Hematopoietic multipotent progenitor cell treated with erythropoietin and hydrocortisone succinate and interleukin-3 and kit ligand, for 15 days (in vitro differentiated cells): ENCODE results near the gene SFTPB.
A peak's percentile ranks its signal among the peaks of the same experiment; 100 is the strongest.
"Not testable (repeated sequence)": the region's sequence is repeated elsewhere in the genome, so short reads cannot be mapped to it uniquely, and the experiment has no call there.

Experiments used
- DNase-seq: peaks from one replicate; pipeline ENCODE4 v3.0.0-alpha.2; 2015; ENCODE audit warnings: low spot score

Gene SFTPB

DNA sequence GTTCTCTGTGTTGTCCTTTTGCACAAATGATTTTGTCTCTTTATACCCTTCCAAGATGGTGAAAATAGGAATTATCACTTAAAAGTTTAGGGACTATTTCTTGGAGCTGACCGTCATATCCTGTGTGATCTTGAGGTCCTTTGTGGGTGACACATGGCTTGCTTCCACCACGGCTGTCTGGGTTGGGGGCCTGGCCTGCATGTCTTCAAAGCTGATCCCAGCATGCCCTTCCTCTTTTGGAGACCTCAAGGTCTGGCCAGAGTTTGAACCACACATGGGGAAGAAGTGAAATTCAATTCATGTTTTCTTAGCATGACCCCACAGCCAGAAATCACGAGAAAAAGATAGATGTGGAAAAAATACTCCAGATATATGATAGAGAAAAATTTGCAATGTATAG lies 14.0 kb downstream of the SFTPB start:
- DNase-seq, result no peak

DNA sequence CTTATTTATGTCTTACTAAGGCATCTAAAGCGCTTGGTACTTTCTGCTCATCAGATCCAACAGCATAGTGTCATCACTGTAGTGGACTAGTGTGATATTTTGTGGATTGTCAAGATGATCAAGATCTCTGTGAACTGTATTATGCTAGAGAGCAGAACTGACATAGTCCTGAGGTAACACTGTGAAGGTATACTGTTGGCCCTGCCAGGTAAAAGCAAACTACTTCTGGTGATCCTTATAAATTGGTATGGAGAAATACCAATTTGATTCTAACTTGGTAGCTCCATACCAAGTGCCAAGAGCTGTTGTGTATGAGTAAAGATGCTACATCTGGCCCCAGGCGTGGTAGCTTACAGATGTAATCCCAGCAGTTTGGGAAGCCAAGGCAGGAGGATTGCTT lies 15.9 kb downstream of the SFTPB start:
- DNase-seq, result no peak

DNA sequence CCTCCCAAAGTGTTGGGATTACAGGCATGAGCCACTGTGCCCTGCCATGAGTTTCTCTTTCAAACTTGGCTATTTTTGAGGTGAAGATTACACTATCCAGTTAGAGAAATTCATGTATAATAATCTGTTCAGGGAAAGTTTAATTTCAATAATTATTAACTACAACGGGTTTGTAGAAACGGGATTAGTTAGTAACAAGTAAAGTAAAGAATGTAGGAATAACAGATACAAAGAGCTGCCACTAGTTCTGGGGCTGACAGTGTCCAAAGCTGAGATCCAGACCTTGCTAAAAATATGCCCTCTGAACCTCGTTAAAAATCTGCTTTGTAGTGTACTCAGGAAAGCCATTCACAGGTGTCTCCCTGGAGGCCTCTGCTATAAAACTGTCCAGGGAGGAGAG lies 16.9 kb downstream of the SFTPB start:
- DNase-seq, result no peak

DNA sequence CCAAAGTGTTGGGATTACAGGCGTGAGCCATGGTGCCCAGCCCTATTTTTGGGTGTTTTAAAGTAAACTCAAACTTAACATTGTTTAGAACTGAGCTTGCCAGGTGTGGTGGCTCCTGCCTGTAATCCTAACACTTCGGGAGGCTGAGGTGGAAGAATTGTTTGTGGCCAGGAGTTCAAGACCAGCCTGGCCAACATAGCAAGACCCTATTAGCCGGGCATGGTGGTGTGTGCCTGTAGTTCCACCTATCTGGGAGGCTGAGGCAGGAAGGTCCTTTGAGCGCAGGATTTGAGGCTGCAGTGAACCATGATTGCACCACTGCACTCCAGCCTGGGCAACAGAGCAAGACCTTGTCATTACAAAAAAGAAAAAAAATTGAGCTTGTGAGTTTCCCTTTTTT lies 17.5 kb downstream of the SFTPB start:
- DNase-seq, result no peak

DNA sequence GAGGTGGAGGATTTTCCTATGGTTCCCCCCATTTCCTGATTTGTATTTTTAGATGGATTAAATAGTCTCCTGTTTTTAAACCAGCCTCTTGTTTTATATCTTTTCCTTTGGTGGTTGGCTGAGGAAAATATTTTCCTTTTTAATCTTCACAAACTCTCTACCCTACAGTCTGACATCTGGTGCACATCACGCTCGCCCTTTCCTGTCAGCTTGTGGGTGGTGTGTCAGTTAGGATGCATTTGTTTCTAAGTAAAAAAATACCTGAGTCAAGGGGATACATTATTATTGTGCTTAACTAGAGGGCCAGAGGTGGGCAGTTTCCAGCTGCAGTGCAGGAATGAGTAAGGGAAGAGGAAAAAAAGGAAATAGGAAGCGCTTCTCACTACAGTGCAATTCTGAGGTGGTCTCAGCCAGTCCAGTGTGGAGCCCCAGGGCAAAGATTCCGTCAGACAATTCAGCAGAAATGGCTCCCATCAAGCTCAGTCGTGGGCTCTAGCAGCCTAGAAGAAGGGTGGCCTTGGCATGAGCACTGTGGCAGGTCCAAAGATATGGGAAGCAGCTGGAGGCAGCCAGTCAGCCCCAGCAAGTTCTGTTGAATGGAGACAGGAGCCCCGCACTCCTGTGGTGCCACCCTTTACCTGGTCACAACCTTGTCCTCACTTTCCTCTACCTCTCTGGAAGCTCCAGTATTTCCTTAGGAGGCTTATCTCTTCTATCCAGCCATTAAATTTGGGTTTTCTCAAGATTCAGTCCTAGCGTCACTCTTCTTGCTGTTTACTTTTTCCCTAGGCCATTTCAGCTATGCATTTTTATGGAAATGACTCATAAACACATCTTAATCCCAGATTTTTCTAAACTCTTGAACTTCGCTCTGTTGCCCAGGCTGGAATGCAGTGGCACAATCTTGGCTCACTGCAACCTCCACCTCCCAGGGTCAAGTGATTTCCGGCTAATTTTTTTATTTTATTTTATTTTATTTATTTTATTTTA lies 18.5 kb downstream of the SFTPB start:
- DNase-seq, result no peak

DNA sequence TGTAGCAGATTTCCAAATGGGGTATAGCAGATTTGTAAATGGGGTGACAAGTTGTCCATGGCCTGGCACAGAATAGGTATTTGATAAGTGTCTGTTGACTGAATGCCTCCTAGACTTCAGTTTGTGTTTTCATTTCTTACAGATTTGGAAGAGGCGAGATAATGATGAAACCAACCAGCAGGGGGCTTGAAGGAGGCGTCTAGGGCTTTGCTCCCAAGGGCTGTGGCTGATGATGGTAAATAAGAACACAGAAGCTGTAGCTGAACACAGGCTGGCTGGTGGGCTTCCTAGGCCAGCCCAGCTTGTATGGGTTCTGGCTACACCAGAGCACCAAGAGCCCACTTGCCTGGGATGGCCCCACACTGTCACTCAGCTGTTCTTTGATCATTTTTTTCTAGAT lies 19.4 kb downstream of the SFTPB start:
- peak; percentile 25 for DNase-seq

DNA sequence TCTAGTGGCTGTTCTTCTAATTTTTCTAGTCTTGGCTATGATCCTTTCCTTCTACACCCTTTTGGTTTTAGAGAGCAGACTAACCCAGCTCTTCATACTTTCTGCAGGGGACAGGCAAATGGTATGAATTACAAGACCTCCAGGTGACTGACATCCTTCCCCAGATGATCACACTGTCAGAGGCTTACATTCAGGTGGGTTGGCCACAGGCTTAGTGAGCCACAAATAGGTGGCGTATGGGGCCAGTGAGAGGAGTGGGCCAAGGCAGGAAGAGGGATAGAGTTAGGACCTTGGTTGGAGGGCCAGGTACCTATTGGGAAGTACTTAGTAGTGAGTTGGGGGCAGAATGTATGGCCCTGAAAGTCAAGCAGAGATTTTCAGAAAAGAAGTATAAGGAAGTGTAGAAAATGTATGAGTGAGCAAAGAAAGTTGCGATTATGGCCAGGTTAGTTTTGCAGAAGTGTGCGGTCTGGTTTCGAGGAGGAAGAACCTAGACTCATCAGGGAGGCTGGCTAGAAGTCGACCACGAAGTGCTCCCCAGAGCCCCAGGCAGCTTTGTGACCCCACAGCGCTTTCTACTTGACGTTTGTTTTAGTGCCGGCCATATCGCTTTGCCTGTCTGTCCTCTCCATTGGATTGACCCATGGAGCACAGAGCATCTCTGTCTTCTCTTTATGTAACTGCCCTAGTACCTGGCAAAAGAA lies 20.0 kb downstream of the SFTPB start:
- no peak for DNase-seq

DNA sequence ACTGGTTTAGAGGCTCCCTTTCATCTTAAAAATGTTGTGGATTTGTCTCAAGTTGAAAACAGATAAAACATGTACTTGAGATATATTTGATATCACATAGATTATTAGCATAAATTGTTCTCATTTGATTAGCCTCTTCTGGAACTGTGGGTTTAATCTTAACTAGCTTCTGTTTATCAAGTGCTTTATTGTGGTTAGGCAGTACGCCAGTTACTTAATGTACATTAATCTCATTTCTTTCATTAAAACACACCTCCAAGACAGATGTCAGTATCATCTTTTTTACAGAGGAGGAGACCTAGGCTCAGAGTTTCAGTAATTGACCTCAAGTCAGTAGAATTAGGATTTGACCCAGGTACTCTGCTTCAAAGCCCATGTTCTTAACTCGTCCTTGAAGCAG lies 21.8 kb downstream of the SFTPB start:
- no peak for DNase-seq

DNA sequence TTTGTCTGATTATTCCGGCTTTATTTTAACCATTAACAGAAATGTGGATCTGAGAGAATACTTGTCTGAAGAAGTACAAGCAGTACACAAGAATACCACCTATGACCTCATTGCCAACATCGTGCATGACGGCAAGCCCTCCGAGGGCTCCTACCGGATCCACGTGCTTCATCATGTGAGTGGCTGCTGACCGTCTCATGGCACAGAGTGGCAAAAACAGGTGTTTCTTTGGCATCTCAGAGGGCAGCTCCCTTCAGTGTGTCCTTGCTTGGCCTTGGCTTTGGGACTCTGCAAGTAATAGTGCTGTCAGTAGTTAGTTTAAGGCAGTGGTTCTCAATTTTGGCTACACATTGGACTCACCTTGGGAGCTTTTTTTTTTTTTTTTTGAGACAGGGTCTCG lies 23.1 kb downstream of the SFTPB start:
- DNase-seq, result no peak

DNA sequence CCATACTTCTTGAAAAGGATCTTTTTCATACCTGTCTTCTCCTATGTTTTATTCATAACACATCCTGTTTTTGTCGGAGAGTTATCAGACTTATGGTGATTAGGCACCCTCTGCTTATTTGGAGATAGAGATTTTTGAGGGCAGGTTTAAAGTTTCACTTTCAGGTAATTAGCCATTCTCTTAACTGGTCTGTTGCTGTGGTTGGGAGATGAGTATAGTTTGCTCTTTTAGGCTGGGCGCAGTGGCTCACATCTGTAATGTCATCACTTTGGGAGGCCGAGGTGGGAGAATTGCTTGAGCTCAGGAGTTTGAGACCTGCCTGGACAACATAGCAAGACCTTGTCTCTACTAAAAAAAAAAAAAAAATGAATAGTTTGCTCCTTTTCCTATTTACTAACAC lies 25.3 kb downstream of the SFTPB start:
- DNase-seq, result no peak

DNA sequence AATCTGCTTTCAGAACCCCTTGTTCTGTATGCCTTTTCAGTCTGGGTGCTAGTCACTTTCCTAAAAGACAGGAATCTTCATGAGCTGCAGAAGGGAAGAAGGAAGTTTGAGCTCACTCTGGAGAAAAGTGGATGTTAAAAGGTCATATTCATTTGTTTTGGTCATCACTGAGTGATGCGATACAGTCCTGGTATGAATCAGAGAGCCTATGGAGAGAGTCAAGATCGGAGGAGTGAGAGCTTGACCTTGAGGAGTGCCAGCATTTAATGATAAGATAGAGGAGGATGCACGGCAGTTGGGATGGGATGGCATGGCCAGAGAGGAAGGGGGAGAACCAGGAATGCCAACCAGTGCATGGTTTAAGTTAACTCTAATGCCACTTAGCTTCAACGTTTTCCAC lies 32.4 kb downstream of the SFTPB start:
- DNase-seq, result no peak

DNA sequence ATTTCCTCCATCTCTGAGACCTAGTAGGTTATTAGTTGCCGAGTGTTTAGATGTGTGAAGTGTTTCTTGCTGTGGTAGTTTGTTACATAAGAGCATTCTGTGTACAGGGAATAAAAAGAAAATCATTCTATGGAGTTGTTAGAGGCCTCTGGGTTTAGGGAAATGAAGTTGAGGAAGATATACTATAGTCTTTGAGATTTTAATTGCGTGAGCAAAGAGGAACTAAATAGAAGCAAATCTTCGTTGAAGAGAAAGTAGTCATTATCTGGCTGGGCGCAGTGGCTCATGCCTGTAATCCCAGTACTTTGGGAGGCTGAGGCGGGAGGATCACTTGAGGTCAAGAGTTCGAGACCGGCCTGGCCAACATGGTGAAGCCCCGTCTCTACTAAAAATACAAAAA lies 33.0 kb downstream of the SFTPB start:
- DNase-seq, result no peak

DNA sequence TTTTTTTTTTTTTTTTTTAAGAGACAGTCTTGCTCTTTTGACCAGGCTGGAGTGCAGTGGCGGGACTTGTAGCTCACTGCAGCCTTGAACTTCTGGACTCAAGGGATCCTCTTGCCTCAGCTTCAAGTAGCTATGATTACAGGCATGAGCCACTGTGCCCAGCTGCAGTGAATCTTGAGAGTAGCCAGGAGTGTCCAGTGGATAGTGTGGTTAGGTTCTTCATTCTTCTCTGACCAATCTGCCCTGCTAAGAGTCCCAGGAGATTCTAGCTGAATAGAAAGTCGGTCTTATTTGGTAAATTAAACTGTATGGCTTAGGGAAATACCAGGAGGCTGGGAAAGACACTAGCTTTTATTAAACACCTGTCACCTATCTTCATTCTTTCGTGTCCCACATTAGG lies 36.7 kb downstream of the SFTPB start:
- DNase-seq, result no peak

DNA sequence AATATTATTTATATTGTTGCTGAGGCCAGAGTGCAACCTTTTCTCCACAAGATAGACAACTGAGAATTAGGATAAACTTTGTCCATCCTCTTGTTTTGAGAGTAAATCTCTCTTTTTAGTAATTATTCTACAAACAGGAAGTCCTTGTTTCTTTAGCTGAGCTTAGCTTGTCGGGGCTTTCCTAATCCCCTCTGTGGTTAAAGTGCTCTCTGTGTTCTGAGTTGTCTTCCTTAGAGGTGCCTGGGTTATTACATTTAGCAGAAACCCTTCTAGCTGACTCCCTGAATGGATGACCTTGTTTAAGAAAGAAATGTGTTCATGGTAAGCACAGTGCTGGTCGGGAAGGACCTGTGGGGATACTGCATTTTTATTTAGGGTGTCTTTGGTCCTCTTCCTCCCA lies 39.3 kb downstream of the SFTPB start:
- no peak for DNase-seq

DNA sequence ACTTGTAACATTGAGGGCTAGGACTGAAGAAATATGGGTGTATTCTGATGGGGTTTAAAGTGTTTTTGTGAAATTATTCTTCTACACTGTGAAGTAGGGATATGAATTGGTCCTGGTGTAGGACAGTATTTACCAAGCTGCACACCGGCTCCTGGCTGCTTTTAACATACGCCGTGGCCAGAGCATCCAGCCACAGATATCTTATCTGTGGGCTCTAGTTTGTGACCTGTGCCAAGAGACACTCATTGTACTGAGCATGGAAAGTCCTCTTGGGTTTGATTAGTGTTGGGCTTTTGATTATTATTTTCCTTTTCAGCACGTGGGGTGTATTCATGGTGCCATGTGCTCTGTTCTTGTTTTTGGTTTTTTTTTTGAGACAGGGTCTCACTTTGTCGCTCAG lies 44.0 kb downstream of the SFTPB start:
- no peak for DNase-seq

DNA sequence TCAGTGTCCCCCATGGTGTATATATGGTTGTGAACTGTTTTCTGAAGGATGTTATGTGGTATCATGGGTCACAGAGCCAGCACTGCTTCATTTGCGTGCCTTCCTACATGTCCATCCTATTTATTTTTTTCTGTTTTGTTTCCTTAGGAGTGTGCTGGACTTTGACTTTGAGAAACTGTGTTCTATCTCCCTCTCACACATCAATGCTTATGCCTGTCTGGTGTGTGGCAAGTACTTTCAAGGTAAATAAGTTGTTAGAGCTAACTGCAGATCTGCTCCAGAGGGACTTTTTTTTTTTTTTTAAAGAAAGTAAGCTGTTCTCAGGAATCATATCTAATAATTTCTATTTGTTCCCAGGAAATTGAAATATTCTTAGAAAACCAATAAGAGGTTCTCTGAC lies 46.7 kb downstream of the SFTPB start:
- DNase-seq, result no peak

DNA sequence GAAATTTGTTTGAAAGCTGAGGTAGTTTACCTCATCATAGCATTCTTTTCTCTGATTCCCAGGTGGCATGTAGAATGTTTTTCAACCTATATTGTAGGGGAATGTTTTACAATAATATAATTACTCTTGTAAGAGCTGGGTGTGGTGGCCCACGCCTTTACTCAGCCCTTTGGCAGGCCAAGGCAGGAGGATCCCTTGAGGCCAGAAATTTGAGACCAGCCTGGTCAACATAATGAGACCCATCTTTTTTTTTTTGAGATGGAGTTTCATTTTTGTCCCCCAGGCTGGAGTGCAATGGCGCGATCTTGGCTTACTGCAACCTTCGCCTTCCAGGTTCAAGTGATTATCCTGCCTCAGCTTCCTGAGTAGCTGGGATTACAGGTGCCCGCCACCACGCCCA lies 48.4 kb downstream of the SFTPB start:
- no peak for DNase-seq

DNA sequence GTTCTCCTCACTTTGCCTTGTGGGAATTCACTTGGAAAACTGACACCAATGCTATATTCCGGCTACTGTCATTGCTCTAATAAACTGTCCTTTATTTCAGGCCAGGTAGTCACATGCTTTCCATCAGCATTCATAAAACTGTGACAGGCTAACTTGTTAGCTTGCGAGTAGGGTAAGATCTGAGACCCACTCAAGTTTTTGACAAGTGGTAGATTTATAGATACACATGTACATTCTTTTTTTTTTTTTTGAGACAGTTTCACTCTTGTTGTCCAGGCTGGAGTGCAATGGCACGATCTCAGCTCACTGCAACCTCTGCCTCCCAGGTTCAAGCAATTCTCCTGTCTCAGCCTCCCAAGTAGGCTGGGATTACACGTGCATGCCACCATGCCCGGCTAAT lies 50.3 kb downstream of the SFTPB start:
- DNase-seq, result not testable (repeated sequence)

DNA sequence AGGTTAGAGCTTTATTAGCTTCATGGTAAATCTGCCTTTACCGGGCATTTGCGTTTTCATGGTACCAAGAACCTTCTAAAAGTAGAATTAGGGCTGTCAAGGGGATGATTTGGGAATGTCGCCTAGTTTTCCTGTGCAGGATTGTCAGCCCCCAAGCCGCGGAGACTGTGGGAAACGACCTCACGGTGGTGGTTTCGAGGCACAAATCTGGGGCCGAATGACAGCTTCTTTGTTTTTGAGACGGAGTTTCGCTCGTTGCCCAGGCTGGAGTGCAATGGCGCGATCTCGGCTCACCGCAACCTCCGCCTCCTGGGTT lies 52.6 kb downstream of the SFTPB start:
- no peak for DNase-seq

DNA sequence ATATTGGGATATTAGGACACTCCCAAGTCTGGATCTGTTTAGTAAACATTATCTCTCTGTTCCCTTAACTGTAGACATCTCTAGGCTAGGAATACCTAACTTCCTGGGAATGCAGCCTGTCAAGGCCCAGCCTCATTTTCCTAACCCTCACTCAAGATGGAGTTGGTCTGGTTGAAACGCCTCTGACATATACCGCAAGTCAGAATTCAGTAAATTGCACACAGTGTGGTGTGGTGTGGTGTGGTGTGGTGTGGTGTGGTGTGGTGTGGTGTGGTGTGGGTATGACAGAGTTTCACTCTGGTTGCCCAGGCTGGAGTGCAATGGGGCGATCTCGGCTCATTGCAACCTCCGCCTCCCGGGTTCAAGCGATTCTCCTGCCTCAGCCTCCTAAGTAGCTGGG lies 53.2 kb downstream of the SFTPB start:
- not testable (repeated sequence) for DNase-seq

DNA sequence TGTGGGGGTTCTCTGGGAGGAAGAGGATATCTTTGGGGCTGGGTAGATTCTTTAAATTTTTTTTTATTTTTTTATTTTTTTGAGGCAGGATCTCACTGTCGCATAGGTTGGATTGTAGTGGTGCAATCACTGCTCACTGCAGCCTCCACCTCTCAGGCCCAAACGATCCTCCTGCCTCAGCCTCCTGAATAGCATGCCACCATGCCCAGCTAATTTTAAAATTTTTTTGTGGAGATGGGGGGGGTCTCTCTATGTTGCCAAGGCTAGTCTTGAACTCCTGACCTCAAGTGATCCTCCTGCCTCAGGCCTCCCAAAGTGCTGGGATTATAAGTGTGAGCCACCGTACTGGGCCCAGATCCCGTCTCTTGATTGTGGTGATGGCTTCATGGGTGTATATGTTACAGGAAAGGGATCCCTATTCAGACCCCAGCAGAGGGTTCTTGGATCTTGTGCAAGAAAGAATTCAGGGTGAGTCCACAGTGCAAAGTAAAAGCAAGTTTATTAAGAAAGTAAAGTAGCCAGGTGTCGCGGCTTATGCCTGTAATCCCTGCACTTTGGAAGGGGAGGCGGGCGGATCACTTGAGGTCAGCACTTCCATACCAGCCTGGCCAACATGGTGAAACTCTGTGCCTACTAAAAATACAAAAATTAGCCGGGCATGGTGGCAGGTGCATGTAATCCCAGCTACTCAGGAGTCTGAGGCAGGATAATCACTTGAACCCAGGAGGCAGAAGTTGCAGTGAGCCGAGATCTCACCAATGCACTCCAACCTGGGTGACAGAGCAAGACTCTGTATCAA lies 54.1 kb downstream of the SFTPB start:
- DNase-seq, result no peak

DNA sequence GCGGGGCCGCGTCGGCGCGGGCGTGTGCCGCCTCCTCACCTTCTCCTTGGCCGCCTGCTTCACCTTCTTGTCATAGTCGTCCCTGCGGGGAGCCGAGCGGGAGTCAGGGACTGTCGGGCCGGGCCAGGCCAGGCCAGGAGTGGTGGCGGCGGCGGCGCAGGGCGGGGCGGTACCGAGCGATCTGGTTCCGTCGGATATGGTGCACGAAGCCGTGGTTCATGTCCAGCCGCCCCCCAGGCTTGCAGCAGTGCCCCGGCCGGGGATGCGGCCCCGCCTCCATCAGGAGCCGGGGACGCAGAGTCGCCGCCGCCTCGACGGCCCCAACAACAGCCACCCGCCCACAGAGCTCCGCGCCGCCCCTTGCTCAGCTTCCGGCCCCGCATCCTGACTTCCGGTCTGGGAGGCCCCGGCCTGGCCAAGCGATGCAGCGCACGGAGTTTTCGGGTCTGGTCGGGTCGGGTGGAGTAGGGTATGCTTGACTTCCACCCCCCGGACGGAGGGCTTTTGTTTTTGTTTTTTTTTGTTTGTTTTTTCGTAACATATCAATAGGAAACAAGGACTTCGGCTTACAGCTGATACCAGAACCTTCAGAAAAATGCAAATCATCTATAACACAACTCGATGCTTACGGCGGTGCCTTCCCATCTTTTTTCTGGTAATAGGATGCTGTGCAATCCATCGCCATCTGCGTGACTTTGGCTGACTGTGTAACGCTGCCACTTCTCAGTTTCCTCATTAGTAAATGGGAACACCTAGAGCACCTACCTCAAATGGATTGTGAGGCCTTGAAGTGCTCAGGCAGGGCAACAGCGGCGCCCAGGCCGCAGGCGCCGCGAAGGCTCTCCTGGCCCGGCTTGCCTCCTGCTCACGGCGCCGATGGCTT lies 56.1 kb downstream of the SFTPB start, which contains the start of gene C2orf68:
Gene C2orf68 (minus strand): TSS at position 362 of the 883 bp plus-strand sequence. CDS start 82 bp downstream, at position 280.
- peak; percentile 84 for DNase-seq
